ENCODE data around the gene BABAM2.
A peak's percentile ranks its signal among the peaks of the same experiment; 100 is the strongest.
"Not testable (repeated sequence)": the region's sequence is repeated elsewhere in the genome, so short reads cannot be mapped to it uniquely, and the experiment has no call there.

Gene BABAM2

DNA sequence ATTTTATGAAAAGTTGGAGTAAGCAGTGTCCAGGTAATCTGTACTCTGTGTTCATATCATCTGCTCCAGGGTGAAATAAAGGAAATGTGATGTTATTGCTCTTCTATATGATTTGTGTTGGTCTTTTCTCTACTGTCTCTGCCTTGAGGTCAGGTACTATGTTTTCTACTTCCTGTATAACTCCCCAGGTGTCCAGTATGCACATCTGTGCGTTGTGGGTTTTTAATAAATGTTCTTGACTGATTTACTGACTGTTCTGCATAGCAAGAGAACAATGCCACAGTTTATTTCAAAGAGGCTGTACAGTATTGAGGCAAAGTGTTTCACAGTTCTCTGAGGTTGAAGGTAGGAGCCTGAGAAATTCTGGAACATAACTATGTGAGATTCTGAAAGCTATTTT is 89.7 kb downstream of the BABAM2 start:
- no peak for DNase-seq (ENCODE audit: low spot score)

- no peak for DNase-seq (ENCODE audit: low spot score)
Measured at GRCh38 chr2:27984153-27984552, 93.6 kb downstream of the BABAM2 start.

DNA sequence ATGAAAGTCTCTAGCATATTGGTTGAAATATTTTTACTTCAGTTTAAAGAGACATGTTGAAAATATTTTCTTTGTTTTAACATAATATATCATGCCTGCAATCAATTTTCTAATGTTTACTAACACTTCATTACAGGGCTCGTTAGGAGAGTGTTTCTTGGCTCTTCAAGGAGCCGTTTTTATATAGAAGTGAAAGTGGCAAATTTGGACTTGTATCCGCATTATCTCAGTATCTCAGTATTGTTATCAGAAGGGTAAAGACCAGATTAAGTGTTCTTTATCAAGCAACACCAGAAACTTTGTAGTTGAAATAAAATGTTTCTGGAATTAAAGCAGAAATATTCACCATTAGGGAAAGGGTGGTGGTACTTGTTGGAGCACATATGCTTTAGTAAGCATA is 97.8 kb downstream of the BABAM2 start:
- no peak for DNase-seq (ENCODE audit: low spot score)

DNA sequence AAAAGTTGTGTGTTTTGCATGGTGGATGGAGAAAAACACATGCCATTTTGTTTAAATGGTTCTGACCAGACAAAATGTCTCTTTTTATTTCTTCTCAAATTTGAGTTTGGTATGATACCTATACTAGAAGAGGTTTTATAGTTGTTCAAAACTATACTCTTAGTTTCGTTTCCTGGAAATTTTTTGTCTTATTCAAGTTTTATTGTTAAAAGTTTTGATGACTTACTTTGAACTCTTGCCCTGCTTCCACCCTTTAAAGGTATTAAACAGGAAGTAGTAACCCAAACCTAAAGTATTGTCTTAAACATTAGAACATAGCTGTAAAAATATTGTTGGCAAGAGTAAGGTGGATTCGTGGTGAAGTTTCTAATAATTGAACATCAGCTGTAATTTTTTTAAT is 98.2 kb downstream of the BABAM2 start:
- DNase-seq (ENCODE audit: low spot score) = no peak

- DNase-seq (ENCODE audit: low spot score) = no peak
Measured at GRCh38 chr2:27989149-27989548, 98.6 kb downstream of the BABAM2 start.

DNA sequence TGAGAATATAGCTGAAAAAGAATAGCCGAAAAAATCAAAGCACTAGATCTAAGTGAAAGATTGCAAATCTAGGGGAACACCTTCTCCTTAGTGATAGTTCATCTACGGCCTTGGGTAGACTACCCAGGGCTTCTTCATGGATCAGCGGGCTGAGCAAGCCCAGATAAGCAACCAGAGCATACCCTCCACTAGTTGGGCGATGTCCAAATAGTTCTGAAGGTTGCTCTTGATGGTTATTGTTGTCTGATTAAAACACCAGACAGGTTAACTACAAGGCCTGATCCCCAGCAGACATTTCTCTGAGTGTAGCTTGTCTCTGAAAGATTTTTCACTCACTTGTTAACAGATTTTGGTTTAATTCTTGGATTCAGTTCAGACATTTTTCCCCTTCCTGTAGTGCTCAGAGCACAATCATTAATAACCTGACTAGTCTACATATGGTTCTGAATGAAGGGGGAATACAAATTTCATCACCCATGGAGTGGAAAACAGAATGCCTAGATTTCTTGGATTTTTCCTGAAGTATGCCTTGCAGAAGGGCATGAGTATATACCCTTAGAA is 99.6 kb downstream of the BABAM2 start:
- DNase-seq (ENCODE audit: low spot score) = no peak

DNA sequence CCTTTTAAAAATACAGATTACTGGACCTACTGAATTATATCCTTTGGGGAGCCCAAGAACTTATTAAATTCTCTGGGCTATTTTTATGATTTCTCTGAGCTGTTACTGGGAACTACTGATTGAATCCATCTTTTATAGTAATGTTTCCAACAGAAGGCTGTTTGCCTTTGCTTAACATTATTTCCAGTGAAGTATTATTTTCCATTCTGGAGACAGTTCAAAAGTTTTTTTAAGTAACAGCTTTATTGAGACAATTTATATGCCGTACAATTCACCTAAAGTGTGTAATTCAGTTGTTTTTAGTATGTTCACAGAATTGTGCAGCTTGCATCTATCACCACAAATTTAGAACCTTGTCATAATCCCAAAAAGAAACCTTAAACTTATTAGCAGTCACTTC is 100.6 kb downstream of the BABAM2 start:
- DNase-seq (ENCODE audit: low spot score) = no peak

DNA sequence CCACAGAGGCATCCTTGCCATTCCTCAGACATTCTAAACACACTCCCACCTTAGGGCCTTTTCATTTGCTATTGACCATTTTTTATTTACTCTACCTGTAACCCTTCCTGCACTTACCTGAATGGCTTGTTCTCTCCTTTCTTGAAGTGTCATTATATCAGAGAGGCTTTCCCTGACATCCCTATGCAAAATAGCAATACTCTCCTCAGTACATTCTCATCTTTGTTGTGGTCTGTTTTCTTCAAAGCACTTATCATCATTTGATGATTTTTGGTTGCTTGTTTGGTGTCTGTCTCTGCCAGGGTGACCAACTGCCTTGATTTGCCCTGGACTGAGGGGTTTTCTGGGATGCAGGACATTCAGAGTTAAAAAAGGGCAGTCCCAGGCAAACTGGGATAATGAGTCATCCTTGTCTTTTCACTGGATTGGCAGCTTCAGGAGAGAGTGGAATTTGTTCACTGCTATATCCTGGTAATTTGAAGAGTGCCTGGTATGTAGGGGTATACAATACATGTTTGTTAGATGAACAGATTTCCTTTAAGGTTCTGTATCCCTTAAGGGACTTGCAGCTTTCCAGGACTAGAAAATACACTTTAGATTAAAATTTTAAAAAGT is 102.4 kb downstream of the BABAM2 start:
- DNase-seq (ENCODE audit: low spot score) = peak; percentile 57

DNA sequence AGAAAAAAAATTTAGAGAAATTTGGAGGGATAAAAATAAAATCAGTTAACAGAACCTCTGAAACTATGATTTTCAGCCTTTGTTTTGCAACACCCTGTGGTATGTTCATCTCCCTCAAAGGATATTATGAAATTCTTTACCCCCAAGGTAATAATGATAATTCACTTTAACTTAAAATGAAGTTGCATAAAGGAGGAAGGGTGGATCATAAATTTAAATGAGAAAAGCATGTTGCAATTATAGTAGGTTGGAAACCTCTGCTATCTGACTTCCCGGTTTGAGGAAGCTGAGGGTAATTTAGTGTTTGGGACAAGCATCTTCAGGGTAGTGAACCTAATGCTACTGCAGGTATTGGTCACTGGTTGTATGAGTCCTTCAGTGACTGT is 102.9 kb downstream of the BABAM2 start:
- no peak for DNase-seq (ENCODE audit: low spot score)

GRCh38 chr2:27993950-27994728 is 103.6 kb downstream of the BABAM2 start:
- no peak for DNase-seq (ENCODE audit: low spot score)

- no peak for DNase-seq (ENCODE audit: low spot score)
Measured at GRCh38 chr2:27996156-27996922, 105.8 kb downstream of the BABAM2 start.

DNA sequence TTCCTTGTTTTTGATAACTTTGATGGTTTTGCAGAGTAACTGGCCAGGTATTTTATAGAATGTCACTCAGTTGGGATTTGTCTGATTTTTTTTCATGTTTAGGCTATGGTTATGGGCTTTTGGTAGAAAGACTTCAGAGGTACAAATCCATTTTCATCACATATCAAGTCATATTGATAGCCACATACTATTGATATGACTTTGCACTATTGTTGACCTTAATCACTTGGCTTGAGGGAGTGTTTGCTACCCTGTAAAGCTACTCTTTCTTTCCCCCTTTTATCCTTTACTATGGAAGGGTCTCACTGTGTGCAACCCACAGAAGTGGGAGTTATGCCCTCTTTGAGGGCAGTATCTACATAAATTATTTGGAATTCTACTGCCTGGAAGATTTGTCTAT is 109.8 kb downstream of the BABAM2 start:
- DNase-seq (ENCODE audit: low spot score) = no peak

DNA sequence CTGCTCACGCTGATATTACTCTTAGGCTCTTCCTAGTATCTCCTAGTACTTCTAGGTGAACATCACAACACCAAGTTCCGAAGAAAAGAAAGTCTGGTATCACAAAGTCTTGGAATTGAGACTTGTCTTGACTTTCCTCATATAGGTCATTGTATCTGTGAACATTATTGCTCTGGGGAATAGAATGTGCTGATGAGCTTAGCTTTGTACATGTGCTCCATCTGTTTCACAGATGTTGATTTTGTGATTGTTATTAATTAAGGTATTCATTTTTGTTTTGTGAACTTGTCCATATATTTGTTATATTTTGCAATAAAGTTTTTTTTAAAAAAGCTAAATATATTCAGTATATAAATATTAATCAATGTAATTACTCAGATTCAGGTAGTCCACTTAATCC is 111.7 kb downstream of the BABAM2 start:
- no peak for DNase-seq (ENCODE audit: low spot score)

DNA sequence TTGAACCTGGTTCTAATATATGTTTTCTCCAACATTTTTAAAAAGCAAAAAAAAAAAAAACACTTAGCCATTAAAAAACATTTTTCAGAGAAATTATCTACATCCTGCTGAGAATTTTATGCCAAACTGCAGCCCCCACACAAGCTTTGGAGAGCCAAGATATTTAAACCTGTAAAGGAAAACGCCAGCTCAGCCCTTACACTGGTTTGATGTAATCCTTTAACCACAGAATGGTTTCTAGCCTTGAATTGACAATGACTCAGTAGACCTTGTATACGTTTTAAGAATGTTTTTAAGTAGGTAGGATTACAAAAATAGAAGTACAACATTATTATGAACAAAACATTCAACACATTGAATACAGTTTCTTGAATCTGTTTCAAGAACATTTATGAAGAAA is 113.6 kb downstream of the BABAM2 start:
- DNase-seq (ENCODE audit: low spot score) = no peak

DNA sequence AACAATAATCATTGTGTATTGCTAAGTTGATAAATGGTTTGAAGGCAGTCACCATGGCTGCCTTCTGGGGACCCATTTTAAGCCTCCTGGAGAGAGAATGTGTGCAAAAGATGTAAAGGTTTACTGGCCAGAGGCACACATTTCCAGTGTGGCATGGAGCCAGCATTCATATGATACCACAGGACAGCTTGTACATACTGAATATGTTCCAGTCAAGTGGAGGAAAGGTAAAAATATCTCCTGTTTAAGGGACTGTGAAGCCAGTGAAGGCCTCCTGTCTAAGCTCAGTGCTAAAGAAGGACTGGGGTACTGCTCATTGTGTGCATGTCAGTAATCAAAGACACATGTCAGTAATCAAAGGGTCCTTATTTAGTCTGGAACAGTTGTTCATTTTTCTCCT is 119.2 kb downstream of the BABAM2 start:
- DNase-seq (ENCODE audit: low spot score) = no peak

DNA sequence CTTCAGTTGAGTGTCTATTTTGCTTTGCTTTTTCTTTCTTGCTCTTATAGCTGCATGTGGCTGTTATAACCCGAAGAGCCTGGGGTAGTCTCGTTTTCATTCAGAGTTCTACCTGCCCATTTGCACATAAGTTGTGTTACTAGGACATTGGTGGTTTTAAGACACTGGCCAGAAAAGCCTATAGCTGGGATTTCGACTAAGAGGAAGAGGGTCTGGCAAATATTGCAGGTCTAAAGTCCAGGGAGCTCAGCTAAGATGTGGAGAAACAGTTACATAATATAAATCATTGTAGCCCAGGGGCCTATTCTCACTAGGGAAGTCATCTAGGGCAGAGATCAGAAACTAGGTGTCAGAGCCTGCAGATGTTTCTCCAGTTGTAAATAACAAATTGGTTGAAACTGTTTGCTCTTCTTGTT is 120.8 kb downstream of the BABAM2 start:
- no peak for DNase-seq (ENCODE audit: low spot score)

- not testable (repeated sequence) for DNase-seq (ENCODE audit: low spot score)
Measured at GRCh38 chr2:28018474-28018873, 127.9 kb downstream of the BABAM2 start.

GRCh38 chr2:28019521-28019920 is 129.0 kb downstream of the BABAM2 start:
- DNase-seq (ENCODE audit: low spot score) = not testable (repeated sequence)

DNA sequence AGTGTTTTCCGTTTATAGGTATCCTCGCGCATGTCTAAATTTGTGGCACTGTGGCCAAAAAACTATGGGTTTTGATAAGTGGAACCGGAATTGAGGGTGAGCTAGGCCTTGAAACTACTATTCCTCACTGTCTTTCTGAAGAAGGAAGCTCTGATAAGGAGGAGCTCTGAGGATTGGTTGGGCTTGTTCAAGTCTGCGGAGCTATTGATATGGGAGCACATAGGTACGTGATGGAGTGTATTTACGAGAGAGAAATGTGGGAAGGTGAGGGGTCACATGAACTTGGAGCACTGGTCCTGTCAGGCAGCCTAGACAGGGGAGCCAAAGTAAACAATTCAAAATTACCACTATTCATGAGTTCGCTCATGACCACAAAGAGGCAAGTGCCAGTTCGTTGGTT is 131.4 kb downstream of the BABAM2 start:
- no peak for DNase-seq (ENCODE audit: low spot score)

GRCh38 chr2:28025123-28025522 is 134.6 kb downstream of the BABAM2 start:
- DNase-seq (ENCODE audit: low spot score) = no peak

- DNase-seq (ENCODE audit: low spot score) = not testable (repeated sequence)
Measured at GRCh38 chr2:28026230-28026629, 135.7 kb downstream of the BABAM2 start.

GRCh38 chr2:28028025-28028424 is 137.5 kb downstream of the BABAM2 start:
- DNase-seq (ENCODE audit: low spot score) = no peak

DNA sequence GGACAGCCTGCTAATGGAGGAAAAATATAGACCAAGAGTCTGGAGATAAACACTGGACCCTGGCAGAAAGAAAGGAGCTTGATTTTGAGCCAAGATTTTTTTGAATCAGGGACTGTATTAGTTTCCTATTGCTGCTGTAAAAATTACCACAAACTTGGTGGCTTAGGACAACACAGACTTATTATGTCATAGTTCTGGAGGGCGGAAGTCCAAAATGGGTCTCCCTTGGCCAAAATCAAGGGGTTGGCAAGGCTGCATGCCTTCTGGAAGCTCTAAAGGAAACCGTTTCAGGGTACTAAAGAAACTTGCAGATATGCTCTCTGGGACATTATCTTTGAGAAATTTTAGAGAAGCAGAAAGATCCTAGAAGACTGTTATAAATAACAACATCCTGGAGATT is 140.1 kb downstream of the BABAM2 start:
- DNase-seq (ENCODE audit: low spot score) = no peak
